ENCODE measurements around the gene VCL. TPM values are rescaled to one million over a fixed set of nuclear protein-coding genes. Genes with fewer than 3 reads are reported as not detected.
"Not testable (repeated sequence)": the region's sequence is repeated elsewhere in the genome, so short reads cannot be mapped to it uniquely, and the experiment has no call there.

The VCL gene
- total RNA-seq, 1 donor from 2014 or later: 216 TPM

GRCh38 chr10:73971636-73972354 is 26.1 kb upstream of the VCL start:
- DNase-seq (ENCODE audit: low spot score): no peak

- DNase-seq (ENCODE audit: low spot score): no peak
Observed at GRCh38 chr10:73973427-73973826, 24.5 kb upstream of the VCL start.

- no peak for DNase-seq (ENCODE audit: low spot score)
Observed at GRCh38 chr10:73974309-73974946, 23.5 kb upstream of the VCL start.

- no peak for DNase-seq (ENCODE audit: low spot score)
Observed at GRCh38 chr10:73975388-73975787, 22.5 kb upstream of the VCL start.

GRCh38 chr10:73979141-73979808 is 18.6 kb upstream of the VCL start:
- no peak for DNase-seq (ENCODE audit: low spot score)

GRCh38 chr10:73979809-73980433 is 18.0 kb upstream of the VCL start:
- DNase-seq (ENCODE audit: low spot score): no peak

- no peak for DNase-seq (ENCODE audit: low spot score)
Observed at GRCh38 chr10:73981812-73982211, 16.1 kb upstream of the VCL start.

- no peak for DNase-seq (ENCODE audit: low spot score)
Observed at GRCh38 chr10:73983096-73984047, 14.5 kb upstream of the VCL start.

- no peak for DNase-seq (ENCODE audit: low spot score)
Observed at GRCh38 chr10:73989594-73990150, 8.2 kb upstream of the VCL start.

- no peak for DNase-seq (ENCODE audit: low spot score)
Observed at GRCh38 chr10:73991203-73991883, 6.6 kb upstream of the VCL start.

- DNase-seq (ENCODE audit: low spot score): peak; percentile 35
Observed at GRCh38 chr10:73991884-73992245, 6.1 kb upstream of the VCL start.

- no peak for DNase-seq (ENCODE audit: low spot score)
Observed at GRCh38 chr10:73992899-73993788, 4.8 kb upstream of the VCL start.

GRCh38 chr10:73995035-73995358 is 2.9 kb upstream of the VCL start:
- no peak for DNase-seq (ENCODE audit: low spot score)

GRCh38 chr10:73997461-73997786 is 492 bp upstream of the VCL start:
- DNase-seq (ENCODE audit: low spot score): no peak

GRCh38 chr10:73998623-73998928 is 660 bp downstream of the VCL start:
- no peak for DNase-seq (ENCODE audit: low spot score)

- DNase-seq (ENCODE audit: low spot score): peak; percentile 49
Observed at GRCh38 chr10:73998929-73999691, 1.2 kb downstream of the VCL start.

- DNase-seq (ENCODE audit: low spot score): no peak
Observed at GRCh38 chr10:73999703-74000102, 1.8 kb downstream of the VCL start.

GRCh38 chr10:74000244-74000643 is 2.3 kb downstream of the VCL start:
- DNase-seq (ENCODE audit: low spot score): not testable (repeated sequence)

Data from mucosa of gallbladder (tissue), 1 donor.